NOMO-1 treated with dmso at 0.1 percent for 144 hours (cell line): Measurements from ENCODE around the gene ZNF578.
"Not testable (repeated sequence)": the region's sequence is repeated elsewhere in the genome, so short reads cannot be mapped to it uniquely, and the experiment has no call there.

Experiments
- DNase-seq: peaks from one replicate; lab custom pipeline; 2025; ENCODE audit not compliant: unreplicated experiment; lab: John Stamatoyannopoulos, UW

The ZNF578 gene

DNA sequence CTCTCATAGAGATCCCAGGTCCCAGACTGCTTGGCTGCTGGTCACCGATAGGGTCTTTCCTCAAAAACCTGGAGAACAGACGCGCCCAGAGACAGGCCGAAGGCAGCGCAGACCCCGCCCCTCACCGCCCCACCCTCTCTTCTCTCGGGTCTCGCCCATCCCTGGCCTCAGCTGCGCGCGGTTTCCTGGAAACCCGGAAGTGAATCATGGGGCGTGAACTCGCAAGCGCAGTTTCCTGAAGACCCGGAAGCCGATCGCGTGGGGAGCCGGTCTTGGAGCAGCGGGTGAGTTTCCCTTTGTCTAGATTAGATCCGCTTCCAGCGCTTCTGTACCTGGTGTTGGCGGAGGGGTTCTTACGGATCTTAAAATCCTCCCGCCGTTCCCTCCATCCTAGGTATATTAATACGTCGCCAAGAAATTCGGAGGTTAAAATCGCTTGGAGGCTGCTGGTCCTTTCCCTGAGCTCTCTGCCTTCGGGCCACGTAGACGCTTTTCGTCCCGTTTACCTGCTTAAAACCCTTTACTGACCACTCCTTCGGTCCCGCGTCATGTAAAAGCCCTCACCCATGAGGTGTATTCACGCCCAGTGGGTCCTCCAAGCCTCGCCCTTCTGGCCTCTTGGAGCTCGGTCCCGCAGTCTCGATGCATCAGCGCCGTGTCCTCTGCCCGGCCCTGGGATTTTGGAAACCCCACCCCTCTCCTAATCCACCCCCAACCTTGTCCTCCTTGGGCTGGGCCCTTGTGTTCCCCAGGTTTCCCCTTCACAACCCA, at the start of gene ZNF578:
ZNF578 (plus strand) TSS at position 230 of the 771 bp plus-strand sequence. CDS start 48,293 bp downstream, outside the sequence.
- no peak for DNase-seq

DNA sequence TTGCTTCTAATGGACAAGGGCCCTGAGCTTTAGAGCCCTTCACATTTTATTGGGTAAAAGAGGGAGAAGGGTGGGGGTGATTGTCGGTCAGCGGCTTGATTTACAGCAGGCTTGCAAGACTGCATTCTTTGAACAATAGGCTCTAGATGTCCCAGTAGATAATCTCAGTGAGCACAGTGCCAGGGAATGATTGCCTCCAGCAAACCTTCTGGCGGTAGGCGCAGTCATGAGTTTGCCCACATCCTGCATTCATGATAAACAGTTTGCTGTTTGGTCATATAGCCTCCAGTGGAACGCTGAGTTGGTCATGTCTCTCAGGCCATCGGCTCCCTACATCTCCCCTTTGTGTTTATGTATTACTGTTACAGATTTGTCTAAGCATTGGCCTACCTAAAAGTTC, 43.1 kb upstream of the ZNF578 start:
- DNase-seq, result no peak

DNA sequence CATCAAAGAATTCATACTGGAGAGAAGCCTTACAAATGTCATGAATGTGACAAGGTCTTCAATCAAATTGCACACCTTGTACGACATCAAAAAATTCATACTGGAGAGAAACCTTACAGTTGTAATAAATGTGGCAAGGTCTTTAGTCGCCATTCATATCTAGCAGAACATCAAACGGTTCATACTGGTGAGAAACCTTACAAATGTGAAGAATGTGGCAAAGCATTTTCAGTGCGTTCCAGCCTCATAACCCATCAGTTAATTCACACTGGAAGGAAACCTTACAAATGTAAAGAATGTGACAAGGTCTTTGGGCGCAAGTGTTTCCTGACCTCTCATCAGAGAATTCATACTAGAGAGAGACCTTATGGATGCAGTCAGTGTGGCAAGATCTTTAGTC, 37.6 kb upstream of the ZNF578 start:
- DNase-seq, result no peak

DNA sequence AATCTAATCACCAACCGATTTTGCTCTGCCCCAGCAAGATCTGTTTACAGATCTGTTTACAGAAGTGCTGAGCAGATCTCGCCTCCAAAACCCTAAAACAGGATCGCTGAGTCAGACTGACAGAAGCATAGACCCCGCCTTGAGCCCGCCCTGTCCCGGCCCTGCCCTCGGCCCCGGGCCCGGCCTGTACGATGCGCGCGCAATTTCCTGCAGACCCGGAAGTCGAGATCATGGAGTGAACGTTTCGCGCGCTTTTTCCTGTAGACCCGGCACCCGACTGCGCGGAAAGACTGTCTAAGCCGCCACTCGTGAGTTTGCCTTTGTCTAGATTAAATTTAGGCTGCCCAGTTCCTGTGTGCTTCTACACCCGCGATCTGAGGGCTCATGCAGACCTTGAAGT, 24.4 kb upstream of the ZNF578 start, which contains the start of gene ZNF534:
ZNF534 (plus strand) TSS at position 212 of the 400 bp plus-strand sequence. CDS start 2,327 bp downstream, outside the sequence.
- DNase-seq, result no peak

DNA sequence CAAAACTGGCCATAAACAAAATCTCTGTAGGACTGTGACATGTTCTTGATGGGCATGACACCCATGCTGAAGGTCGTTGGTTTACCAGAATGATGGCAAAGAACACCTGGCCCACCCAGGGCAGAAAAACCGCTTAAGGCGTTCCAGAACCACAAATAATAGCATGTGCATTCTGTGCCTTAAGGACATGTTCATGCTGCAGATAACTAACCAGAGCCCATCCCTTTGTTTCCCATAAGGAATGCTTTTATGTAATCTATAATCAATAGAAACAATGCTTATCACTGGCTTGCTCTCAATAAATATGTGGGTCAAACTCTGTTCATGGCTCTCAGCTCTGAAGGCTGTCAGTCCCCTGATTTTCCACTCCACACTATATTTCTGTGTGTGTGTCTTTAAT, 11.2 kb upstream of the ZNF578 start:
- DNase-seq, result no peak

DNA sequence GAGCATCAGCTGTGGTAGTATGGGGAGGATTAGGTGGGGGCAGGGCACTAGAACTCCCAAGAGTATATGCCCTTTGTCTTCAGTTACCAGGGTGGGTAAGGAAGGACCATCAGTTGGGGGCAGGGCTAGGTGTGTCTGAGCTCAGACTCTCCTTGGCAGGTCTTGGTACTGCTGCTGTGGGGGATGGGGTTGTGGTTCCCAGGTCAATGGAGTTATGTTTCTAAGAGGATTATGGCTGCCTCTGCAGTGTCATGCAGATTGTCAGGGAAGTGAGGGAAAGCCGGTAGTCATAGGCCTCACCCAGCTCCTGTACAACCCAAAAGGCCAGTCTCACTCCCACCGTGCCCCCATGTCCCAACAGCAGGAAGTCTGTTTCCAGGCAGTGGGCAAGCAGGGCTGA, 8.8 kb upstream of the ZNF578 start:
- no peak for DNase-seq

DNA sequence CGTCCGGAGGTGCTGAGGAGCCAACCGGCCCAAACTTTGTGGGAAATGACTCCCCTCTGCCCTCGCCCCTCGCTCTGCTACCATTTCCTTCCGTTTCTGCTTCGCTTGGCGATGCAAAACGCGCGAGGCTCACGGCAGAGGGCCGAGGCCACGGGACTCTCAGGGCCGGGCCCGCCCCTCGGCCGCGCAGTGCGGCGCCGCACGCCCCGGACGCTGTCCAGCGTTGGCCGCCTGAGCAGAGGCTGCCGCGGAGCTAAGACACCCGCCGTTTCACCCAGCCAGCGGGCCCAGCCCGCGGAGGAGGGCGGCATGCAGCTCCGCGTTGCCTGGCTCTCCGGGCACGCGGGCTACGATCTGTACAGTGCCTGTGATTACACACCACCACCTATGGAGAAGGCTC, 2.1 kb upstream of the ZNF578 start:
- DNase-seq, result no peak

DNA sequence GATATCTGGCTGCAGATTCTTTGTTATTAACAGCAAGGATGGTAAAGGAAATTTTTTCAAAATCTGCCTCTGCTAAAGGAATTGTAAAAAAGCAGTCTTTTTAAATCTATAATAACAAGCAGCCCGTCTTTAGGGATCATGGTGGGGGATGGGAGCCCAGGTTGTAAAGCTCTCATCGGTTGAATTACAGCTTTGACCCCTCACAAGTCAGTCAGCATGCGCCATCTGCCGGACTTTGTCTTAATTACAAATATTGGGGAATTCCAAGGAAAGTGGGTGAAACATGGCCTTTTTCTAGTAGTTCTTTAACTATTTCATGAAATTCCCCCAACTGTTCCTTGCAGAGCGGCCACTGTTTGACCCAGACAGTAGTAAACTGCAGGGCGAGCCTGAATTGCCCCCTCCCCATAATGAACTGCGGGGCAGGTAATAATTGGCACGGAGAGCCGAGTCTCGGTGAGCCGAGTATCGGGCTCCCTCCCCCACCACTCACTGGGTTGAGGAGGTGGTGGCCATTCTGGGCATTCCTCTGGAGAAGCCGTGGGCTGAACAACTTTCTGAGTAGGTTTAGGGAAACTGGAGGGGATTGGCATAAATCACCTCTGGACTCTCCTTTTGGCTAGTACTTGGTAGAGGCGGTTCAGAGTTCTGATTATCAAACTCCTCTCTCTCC, 11.6 kb downstream of the ZNF578 start:
- no peak for DNase-seq

DNA sequence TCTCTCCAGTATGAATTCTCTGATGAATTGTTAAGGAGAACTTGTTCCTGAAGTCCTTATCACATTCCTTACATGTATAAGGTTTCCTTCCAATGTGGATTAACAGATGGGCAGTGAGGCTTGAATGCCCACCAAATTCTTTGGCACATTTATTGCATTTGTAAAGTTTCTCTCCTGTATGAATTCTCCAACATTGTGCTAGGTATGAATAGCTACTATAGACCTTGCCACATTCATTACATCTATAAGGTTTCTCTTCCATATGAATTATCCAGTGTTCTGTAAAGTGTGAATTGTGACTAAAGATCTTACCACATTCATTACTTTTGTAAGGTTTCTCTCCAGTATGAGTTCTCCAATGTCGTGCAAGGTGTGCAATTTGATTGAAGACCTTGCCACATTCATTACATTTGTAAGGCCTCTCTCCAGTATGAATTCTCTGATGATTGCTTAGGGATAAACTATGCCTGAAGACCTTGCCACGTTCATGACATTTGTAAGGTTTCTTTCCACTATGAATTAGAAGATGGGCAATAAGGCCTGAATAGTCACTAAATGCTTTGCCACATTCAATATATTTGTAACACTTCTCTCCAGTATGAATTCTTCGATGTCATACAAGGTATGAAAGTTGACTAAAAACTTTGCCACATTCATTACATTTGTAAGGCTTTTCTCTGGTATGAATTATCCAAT, 20.4 kb downstream of the ZNF578 start:
- DNase-seq, result no peak

DNA sequence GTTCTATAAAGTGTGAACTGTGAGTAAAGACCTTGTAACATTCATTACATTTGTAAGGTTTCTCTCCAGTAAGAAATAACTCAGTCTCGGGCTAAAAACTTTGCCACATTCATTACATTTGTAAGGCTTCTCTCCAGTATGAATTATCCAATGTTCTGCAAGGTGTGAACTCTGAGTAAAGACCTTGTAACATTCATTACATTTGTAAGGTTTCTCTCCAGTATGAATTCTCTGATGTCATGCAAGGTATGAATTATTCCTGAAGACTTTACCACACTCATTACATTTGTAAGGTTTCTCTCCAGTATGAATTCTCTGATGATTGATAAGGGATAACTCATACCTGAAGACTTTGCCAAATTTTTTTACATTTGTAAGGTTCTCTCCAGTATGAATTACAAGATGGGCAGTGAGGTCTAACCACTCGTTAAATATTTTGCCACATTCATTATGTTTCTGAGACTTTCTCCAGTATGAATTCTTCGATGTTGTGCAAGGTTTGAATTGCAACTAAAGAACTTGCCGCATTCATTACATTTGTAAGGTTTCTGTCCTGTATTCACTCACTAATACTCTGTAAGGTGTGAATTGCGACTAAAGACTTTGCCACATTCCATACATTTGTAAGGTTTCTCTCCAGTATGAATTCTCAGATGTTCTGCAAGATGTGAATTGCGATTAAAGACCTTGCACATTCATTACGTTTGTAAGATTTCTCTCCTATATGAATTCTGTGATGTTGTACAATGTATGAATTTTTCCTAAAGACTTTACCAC, 21.2 kb downstream of the ZNF578 start:
- no peak for DNase-seq

DNA sequence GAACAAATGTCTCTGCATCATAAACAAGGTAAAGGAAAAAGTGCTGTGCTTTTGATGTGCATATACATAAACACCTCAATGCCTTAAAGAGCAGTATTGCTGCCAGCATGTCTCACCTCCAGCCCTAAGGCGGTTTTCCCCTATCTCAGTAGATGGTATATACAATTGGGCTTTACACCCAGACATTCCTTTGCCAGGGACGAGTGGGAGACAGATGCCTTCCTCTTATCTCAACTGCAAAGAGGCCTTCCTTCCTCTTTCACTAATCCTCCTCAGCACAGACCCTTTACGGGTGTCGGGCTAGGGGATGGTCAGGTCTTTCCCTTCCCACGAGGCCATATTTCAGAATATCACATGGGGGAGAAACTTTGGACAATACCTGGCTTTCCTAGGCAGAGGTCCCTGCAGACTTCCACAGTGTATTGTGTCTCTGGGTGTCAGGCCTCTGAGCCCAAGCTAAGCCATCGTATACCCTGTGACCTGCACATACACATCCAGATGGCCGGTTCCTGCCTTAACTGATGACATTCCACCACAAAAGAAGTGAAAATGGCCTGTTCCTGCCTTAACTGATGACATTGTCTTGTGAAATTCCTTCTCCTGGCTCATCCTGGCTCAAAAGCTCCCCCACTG, 30.9 kb downstream of the ZNF578 start:
- not testable (repeated sequence) for DNase-seq

DNA sequence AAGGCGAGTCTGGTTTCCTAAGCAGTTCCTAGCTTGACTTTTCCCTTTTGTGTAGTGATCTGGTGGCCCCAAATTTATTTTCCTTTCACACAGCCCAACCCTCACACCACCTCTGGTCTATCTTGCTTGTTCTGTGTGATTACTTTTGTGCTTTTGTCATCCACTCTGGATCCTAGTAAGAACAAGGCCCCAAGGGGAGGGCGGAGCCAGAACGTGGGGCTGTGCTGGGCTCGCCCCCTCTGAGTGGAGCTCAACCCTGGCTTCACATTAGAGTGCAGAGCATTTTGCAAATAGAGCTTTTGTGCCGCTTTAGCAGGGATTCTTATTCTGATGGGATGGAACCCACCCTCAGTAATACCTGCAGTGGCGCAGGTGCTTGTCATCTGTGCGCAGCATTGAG, 31.7 kb downstream of the ZNF578 start:
- DNase-seq, result not testable (repeated sequence)

DNA sequence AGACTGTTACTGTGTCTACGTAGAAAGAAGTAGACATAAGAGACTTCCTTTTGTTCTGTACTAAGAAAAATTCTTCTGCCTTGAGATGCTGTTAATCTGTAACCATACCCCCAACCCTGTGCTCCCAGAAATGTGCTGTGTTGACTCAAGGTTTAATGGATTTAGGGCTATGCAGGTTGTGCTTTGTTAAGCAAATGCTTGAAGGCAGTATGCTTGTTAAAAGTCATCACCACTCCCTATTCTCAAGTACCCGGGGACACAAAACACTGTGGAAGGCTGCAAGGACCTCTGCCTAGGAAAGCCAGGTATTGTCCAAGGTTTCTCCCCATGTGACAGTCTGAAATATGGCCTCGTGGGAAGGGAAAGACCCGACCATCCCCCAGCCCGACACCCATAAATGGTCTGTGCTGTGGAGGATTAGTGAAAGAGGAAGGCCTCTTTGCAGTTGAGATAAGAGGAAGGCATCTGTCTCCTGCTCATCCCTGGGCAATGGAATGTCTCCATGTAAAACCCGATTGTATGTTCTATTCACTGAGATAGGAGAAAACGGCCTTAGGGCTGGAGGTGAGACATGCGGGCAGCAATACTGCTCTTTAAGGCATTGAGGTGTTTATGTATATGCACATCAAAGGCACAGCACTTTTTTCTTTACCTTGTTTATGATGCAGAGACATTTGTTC, 32.3 kb downstream of the ZNF578 start:
- not testable (repeated sequence) for DNase-seq

DNA sequence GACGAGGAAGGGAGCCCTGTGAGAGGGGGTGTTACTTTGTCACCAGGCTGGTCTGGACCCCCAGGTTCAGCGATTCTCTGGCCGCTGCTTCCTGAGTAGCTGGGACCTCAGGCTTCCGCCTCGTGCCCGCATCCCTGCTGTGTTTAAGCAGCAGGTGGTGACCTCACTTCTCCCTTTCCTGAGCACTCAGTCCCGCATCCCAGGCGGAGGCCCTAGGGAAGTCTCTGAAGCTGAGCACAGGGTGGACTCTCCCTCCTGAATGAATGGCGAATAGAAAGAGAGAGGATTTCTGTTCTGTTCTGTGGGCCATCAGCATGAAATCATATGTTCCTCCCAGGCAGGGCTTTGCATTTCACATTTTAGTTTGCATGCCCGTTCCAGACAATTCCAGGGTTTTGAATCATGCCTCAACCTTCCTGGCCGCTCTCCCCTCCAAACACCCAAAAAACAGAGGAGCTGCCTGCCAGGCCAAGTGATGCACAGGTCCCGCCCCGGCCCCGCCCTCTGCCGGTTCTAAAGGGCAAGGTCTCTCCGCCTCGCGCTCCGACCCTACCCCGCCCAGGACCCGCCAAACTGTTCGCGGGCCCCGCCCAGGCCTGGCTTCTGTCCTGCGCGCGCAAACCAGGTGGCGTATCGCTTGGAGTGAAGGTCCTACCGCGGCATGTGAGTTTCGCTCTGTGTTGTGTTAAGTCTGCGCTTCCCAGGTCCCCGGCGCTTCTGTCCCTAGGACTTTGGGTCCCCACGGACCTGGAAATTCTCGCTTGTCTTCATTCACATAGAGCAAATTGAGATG, 39.0 kb downstream of the ZNF578 start:
- no peak for DNase-seq

DNA sequence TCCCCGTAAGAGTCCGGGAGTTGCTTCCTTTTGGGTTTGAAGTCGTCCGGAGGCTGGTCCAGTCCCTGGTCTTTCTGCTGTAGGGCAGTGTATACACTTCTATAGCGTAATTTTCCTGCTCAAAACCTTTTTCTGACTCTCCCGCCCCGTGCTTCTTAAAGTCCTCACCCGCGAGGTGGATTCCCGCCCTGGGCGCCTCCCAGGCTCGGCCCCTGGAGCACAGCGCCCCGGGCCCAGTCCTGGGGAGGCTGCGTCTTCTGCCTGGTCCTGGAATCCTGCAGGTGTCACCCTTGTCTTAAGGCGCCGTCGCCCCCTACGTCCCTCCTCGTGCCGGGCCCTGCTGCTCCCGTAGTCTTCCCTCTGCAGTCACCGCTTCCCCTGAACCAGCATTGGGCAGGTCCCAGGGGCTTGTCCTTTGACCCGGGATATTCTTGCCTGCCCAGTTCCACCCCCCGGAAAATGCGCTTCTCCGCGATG, 39.7 kb downstream of the ZNF578 start:
- no peak for DNase-seq

DNA sequence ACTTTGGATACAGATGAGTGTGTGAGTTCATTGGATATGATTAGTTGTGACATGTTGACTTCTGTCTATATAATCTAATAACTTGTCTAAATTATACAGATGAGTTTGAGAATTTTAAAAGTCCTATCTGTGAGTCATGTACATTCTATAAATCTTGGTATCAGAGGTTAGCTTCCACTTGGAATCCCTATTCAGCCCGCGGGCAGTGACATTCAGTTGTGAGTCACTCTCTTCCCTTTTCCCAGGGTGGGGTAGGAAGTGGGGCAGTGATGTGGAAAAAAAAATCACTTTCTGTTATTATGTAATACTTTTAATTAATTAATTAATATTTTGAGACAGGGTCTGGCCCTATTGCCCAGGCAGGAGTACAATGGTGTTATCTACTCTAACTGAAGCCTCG, 41.2 kb downstream of the ZNF578 start:
- DNase-seq, result no peak

DNA sequence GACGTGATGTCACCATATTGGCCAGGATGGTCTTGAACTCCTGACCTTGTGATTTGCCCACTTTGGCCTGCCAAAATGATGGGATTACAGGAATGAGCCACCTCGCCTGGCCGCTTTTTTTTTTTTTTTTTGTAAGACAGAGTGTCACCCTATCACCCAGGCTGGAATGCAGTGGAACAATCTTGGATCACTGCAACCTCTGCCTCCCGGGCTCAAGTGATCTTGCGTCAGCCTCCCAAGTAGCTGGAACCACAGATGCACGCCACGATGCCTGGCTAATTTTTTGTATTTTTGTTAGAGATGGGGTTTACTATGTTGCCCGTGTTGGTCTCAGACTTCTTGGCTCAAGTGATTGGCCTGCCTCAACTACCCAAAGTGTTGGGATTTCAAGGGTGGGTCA, 45.2 kb downstream of the ZNF578 start:
- no peak for DNase-seq

DNA sequence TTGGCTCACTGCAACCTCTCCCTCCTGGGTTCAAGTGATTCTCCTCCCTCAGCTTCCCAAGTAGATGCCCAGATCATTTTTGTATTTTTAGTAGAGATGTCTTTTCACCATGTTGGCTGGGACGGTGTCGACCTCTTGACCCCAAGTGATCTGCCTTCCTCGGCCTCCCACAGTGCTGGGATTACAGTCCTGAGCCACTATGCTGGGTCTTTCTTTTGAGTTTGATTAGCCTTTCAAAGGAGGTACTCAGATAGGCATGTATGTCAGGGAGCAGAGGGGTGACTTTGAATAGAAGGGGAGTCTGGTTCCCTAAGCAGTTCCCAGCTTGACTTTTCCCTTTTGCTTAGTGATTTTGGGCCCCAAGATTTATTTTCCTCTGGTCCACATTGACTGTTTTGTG, 47.1 kb downstream of the ZNF578 start:
- not testable (repeated sequence) for DNase-seq

DNA sequence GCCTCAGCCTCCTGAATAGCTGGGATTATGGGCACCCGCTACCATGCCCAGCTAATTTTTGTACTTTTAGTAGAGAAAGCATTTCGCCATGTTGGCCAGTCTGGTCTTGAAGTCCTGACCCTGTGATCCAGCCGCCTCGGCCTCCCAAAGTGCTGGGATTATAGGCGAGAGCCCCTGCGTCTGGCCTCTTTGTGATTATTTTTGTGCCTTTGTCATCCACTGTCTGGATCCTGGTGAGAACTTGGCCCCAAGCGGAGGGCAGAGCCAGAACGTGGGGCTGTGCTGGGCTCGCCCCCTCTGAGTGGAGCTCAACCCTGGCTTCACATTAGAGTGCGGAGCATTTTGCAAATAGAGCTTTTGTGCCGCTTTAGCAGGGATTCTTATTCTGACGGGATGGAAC, 47.6 kb downstream of the ZNF578 start:
- not testable (repeated sequence) for DNase-seq
